ENCODE results near the gene ITPK1.

Gene ITPK1

DNA sequence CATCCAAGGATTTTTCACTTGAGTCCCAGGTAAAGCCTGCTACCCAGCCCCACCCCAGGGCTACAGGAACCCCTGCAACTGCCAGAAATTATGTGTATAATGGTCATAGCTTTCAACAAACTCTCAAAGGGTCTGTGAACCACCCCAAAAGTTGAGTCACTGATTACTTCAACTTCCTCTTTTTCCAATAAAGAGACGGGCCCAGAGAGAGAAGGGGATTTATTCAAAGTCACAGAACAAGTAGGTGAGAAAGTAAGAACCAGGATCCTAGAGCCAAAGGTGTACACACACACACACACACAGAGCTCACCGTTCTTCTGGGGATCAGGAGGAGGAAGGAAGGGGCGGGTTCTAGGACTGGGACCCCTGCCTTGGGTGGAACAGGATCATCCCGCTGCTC lies 4.8 kb upstream of the ITPK1 start:
- Histone ChIP-seq H3K4me2 (ENCODE audit: low read length, poor library complexity, severe bottlenecking) (no peak overlapping the region), H3K23ac (ENCODE audit: low read length in 2 of 2) (no peak overlapping the region), H3K79me1 (replicated peaks; ENCODE audit: low read length, poor library complexity, severe bottlenecking) (no peaks in the 10 kb centered on the region), H4K91ac (ENCODE audit: low read length) (no peak overlapping the region), H3K9ac (ENCODE audit: low read length) (no peak overlapping the region), H2BK5ac (ENCODE audit: low read depth, low read length, poor library complexity, severe bottlenecking) (no peak overlapping the region), H2BK120ac (ENCODE audit: low read depth, low read length) (no peak overlapping the region), H3K27ac (ENCODE audit: low read length, poor library complexity, severe bottlenecking) (no peak overlapping the region), H2AFZ (ENCODE audit: low read depth, low read length) (no peak overlapping the region), H3K27me3 (ENCODE audit: control insufficient read depth in 1 of 2, insufficient read depth in 1 of 2, low read length in 2 of 2) (no peaks in the 10 kb centered on the region), H4K8ac (ENCODE audit: low read length) (no peak overlapping the region), H3K4ac (ENCODE audit: low read depth in 1 of 2, low read length in 2 of 2) (no peak overlapping the region), H3K9me3 (ENCODE audit: control insufficient read depth, low read length) (no peaks in the 10 kb centered on the region), H2BK12ac (ENCODE audit: low read length in 2 of 2) (no peak overlapping the region), H3K36me3 (ENCODE audit: control insufficient read depth in 1 of 2, insufficient read depth in 2 of 2, low read depth in 1 of 2, low read length in 2 of 2) (no peaks in the 10 kb centered on the region), H2AK5ac (ENCODE audit: low read length, severe bottlenecking) (no peak overlapping the region), H3K4me1 (ENCODE audit: control insufficient read depth, insufficient read depth, low read depth, low read length) (peaks cover 9% of the 10 kb centered on the region), H3K14ac (ENCODE audit: low read length in 2 of 2) (no peak overlapping the region), H2BK15ac (ENCODE audit: low read depth, poor library complexity, severe bottlenecking) (no peak overlapping the region), H3K4me3 (ENCODE audit: insufficient read depth in 1 of 2, low read depth in 1 of 2, low read length in 2 of 2) (no peak overlapping the region), H3K18ac (ENCODE audit: low read depth in 1 of 2, low read length in 2 of 2) (no peak overlapping the region)
- WGBS = 71% methylated on average over 2 of the region's 4 CpGs
- DNase-seq = no peak

- peak overlapping the region; percentile 98 for H3K4me2 ChIP-seq (ENCODE audit: low read length, poor library complexity, severe bottlenecking)
- H3K4ac ChIP-seq (ENCODE audit: low read depth in 1 of 2, low read length in 2 of 2) = no peak overlapping the region
- H2BK120ac ChIP-seq (ENCODE audit: low read depth, low read length) = no peak overlapping the region
- peak overlapping the region in 1 of 2 experiments; percentile 85 for H3K4me3 ChIP-seq (ENCODE audit: insufficient read depth in 1 of 2, low read depth in 1 of 2, low read length in 2 of 2)
- no peak overlapping the region for H2BK5ac ChIP-seq (ENCODE audit: low read depth, low read length, poor library complexity, severe bottlenecking)
- H2BK15ac ChIP-seq (ENCODE audit: low read depth, poor library complexity, severe bottlenecking) = no peak overlapping the region
- peaks cover 3% of the 10 kb centered on the region for H3K79me1 ChIP-seq (replicated peaks; ENCODE audit: low read length, poor library complexity, severe bottlenecking)
- peaks cover 18% of the 10 kb centered on the region for H3K4me1 ChIP-seq (ENCODE audit: control insufficient read depth, insufficient read depth, low read depth, low read length)
- no peak overlapping the region for H4K8ac ChIP-seq (ENCODE audit: low read length)
- peak overlapping the region; percentile 91 for H3K9ac ChIP-seq (ENCODE audit: low read length)
- no peak overlapping the region for H4K91ac ChIP-seq (ENCODE audit: low read length)
- no peak overlapping the region for H3K14ac ChIP-seq (ENCODE audit: low read length in 2 of 2)
- WGBS = 95% methylated on average over 11 of the region's 11 CpGs
- H2AK5ac ChIP-seq (ENCODE audit: low read length, severe bottlenecking) = no peak overlapping the region
- DNase-seq = no peak
- H3K23ac ChIP-seq (ENCODE audit: low read length in 2 of 2) = no peak overlapping the region
- H2AFZ ChIP-seq (ENCODE audit: low read depth, low read length) = peak overlapping the region; percentile 66
- H3K9me3 ChIP-seq (ENCODE audit: control insufficient read depth, low read length) = no peaks in the 10 kb centered on the region
- H3K36me3 ChIP-seq (ENCODE audit: control insufficient read depth in 1 of 2, insufficient read depth in 2 of 2, low read depth in 1 of 2, low read length in 2 of 2) = no peaks in the 10 kb centered on the region
- H3K27me3 ChIP-seq (ENCODE audit: control insufficient read depth in 1 of 2, insufficient read depth in 1 of 2, low read length in 2 of 2) = no peaks in the 10 kb centered on the region
- no peak overlapping the region for H3K18ac ChIP-seq (ENCODE audit: low read depth in 1 of 2, low read length in 2 of 2)
- H2BK12ac ChIP-seq (ENCODE audit: low read length in 2 of 2) = no peak overlapping the region
- no peak overlapping the region for H3K27ac ChIP-seq (ENCODE audit: low read length, poor library complexity, severe bottlenecking)
These were observed 1.0 kb upstream of the ITPK1 start for GRCh38 chr14:93116676-93117200.

GRCh38 chr14:93115069-93115820 lies 480 bp downstream of the ITPK1 start:
- Histone ChIP-seq H2BK15ac (ENCODE audit: low read depth, poor library complexity, severe bottlenecking) (peak overlapping the region; percentile 40), H3K4ac (ENCODE audit: low read depth in 1 of 2, low read length in 2 of 2) (peak overlapping the region in 1 of 2 experiments; percentile 86), H3K9me3 (ENCODE audit: control insufficient read depth, low read length) (no peaks in the 10 kb centered on the region), H3K4me1 (ENCODE audit: control insufficient read depth, insufficient read depth, low read depth, low read length) (peaks cover 18% of the 10 kb centered on the region), H4K91ac (ENCODE audit: low read length) (peak overlapping the region; percentile 25), H3K23ac (ENCODE audit: low read length in 2 of 2) (no peak overlapping the region), H3K18ac (ENCODE audit: low read depth in 1 of 2, low read length in 2 of 2) (peak overlapping the region; percentile 64 to 83), H2AK5ac (ENCODE audit: low read length, severe bottlenecking) (no peak overlapping the region), H2AFZ (ENCODE audit: low read depth, low read length) (peak overlapping the region; percentile 96), H4K8ac (ENCODE audit: low read length) (peak overlapping the region; percentile 70), H3K4me3 (ENCODE audit: insufficient read depth in 1 of 2, low read depth in 1 of 2, low read length in 2 of 2) (peak overlapping the region; percentile 71 to 83), H2BK120ac (ENCODE audit: low read depth, low read length) (peak overlapping the region; percentile 86), H3K79me1 (replicated peaks; ENCODE audit: low read length, poor library complexity, severe bottlenecking) (peaks cover 10% of the 10 kb centered on the region), H2BK5ac (ENCODE audit: low read depth, low read length, poor library complexity, severe bottlenecking) (no peak overlapping the region), H2BK12ac (ENCODE audit: low read length in 2 of 2) (no peak overlapping the region), H3K36me3 (ENCODE audit: control insufficient read depth in 1 of 2, insufficient read depth in 2 of 2, low read depth in 1 of 2, low read length in 2 of 2) (no peaks in the 10 kb centered on the region), H3K14ac (ENCODE audit: low read length in 2 of 2) (peak overlapping the region in 1 of 2 experiments; percentile 45), H3K9ac (ENCODE audit: low read length) (peak overlapping the region; percentile 81), H3K4me2 (ENCODE audit: low read length, poor library complexity, severe bottlenecking) (peak overlapping the region; percentile 95), H3K27ac (ENCODE audit: low read length, poor library complexity, severe bottlenecking) (peak overlapping the region; percentile 34), H3K27me3 (ENCODE audit: control insufficient read depth in 1 of 2, insufficient read depth in 1 of 2, low read length in 2 of 2) (no peaks in the 10 kb centered on the region)
- under 1% methylated on average over 28 of the region's 99 CpGs for WGBS
- peak; percentile 79 for DNase-seq

- WGBS = under 1% methylated on average over 38 of the region's 38 CpGs
- Histone ChIP-seq H3K23ac (ENCODE audit: low read length in 2 of 2) (no peak overlapping the region), H2BK12ac (ENCODE audit: low read length in 2 of 2) (no peak overlapping the region), H4K91ac (ENCODE audit: low read length) (no peak overlapping the region), H3K4me1 (ENCODE audit: control insufficient read depth, insufficient read depth, low read depth, low read length) (peaks cover 18% of the 10 kb centered on the region), H3K4me3 (ENCODE audit: insufficient read depth in 1 of 2, low read depth in 1 of 2, low read length in 2 of 2) (peak overlapping the region; percentile 71 to 83), H3K18ac (ENCODE audit: low read depth in 1 of 2, low read length in 2 of 2) (no peak overlapping the region), H2AFZ (ENCODE audit: low read depth, low read length) (peak overlapping the region; percentile 80), H3K4me2 (ENCODE audit: low read length, poor library complexity, severe bottlenecking) (peak overlapping the region; percentile 95), H3K4ac (ENCODE audit: low read depth in 1 of 2, low read length in 2 of 2) (no peak overlapping the region), H2BK15ac (ENCODE audit: low read depth, poor library complexity, severe bottlenecking) (peak overlapping the region; percentile 26), H2BK120ac (ENCODE audit: low read depth, low read length) (no peak overlapping the region), H3K27me3 (ENCODE audit: control insufficient read depth in 1 of 2, insufficient read depth in 1 of 2, low read length in 2 of 2) (no peaks in the 10 kb centered on the region), H3K9me3 (ENCODE audit: control insufficient read depth, low read length) (no peaks in the 10 kb centered on the region), H3K14ac (ENCODE audit: low read length in 2 of 2) (no peak overlapping the region), H3K79me1 (replicated peaks; ENCODE audit: low read length, poor library complexity, severe bottlenecking) (peaks cover 13% of the 10 kb centered on the region), H3K27ac (ENCODE audit: low read length, poor library complexity, severe bottlenecking) (no peak overlapping the region), H3K9ac (ENCODE audit: low read length) (peak overlapping the region; percentile 81), H2AK5ac (ENCODE audit: low read length, severe bottlenecking) (no peak overlapping the region), H3K36me3 (ENCODE audit: control insufficient read depth in 1 of 2, insufficient read depth in 2 of 2, low read depth in 1 of 2, low read length in 2 of 2) (no peaks in the 10 kb centered on the region), H4K8ac (ENCODE audit: low read length) (no peak overlapping the region), H2BK5ac (ENCODE audit: low read depth, low read length, poor library complexity, severe bottlenecking) (no peak overlapping the region)
- no peak for DNase-seq
These were observed 1.0 kb downstream of the ITPK1 start for GRCh38 chr14:93114713-93115068.

All from mesenchymal stem cell (in vitro differentiated cells and primary cell).